GM12878 (cell line): Measurements from ENCODE around the gene MRPL38. TPM values are rescaled to one million over a fixed set of nuclear protein-coding genes. Genes with fewer than 3 reads are reported as not detected.

Experiments used
- ATF2 ChIP-seq: IDR thresholded peaks from 2 replicates; pipeline ENCODE4 v1.6.1; 2012; ENCODE audit warnings: low read length, inconsistent platforms
- BCL11A ChIP-seq: IDR thresholded peaks from 2 replicates; pipeline ENCODE4 v1.6.1; 2011; ENCODE audit warnings: low read depth, low read length
- CEBPZ ChIP-seq: fragments of 150-350 bp; IDR thresholded peaks from 2 replicates; pipeline ENCODE4 v1.6.1; 2016; ENCODE audit warnings: low read depth, low read length
- EED ChIP-seq: sonication (generic); IDR thresholded peaks from 2 replicates; pipeline ENCODE4 v1.6.1; 2016; ENCODE audit warnings: antibody characterized with exemption, low read depth
- ETV6 ChIP-seq, 2 experiments: fragments of 450-650 bp in 1 of 2; IDR thresholded peaks in 1 of 2; conservative IDR thresholded peaks in 1 of 2; 2 replicates each; pipeline ENCODE4 v1.6.1; 2014; ENCODE audit warnings: antibody characterized with exemption in 1 of 2, borderline replicate concordance in 1 of 2, low read depth in 1 of 2, mild to moderate bottlenecking in 1 of 2, moderate library complexity in 1 of 2
- PRDM15 ChIP-seq: fragments of 450-650 bp; formaldehyde crosslinking; IDR thresholded peaks from 2 replicates; pipeline ENCODE4 v1.4.0; 2020; ENCODE audit warnings: mild to moderate bottlenecking, moderate library complexity
- ZNF384 ChIP-seq: IDR thresholded peaks from 2 replicates; pipeline ENCODE4 v1.6.1; 2012; ENCODE audit warnings: low read depth, mild to moderate bottlenecking, low read length, improper control_type of control experiment, borderline replicate concordance
- polyA plus RNA-seq, 11 experiments: library from polyadenylated mRNA; depleted of rRNA in 4 of 11; unstranded in 6 of 11; stranded (reverse) in 5 of 11; fragments of >200 nt; fragmentation: Nextera tagmentation in 4 of 11; fragmentation: Illumina TruSeq in 1 of 11; extraction: Ambion mirVana in 4 of 11; extraction: Trizol in 1 of 11; gene quantifications; 1 replicate in 1 of 11; 2 replicates in 10 of 11; pipeline versions ENCODE4 v1.2.1 to v1.2.3, GENCODE V29; 2011 to 2016; ENCODE audit warnings: inconsistent platforms in 2 of 11, missing spikeins in 2 of 11, low read depth in 1 of 11
- total RNA-seq, 4 experiments: library from RNA; depleted of rRNA in 3 of 4; stranded (reverse); fragments of >200 nt in 3 of 4; fragmentation: Illumina TruSeq in 1 of 4; extraction: Trizol in 1 of 4; gene quantifications; 2 replicates each; pipeline versions ENCODE4 v1.2.1 to v1.2.3, GENCODE V29; 2013 to 2021
- TF ChIP-seq, protein P1 (sequence below): fragments of 450-650 bp; IDR thresholded peaks from 2 replicates; pipeline ENCODE4 v1.6.1; 2017; ENCODE audit warnings: antibody characterized with exemption, mild to moderate bottlenecking, moderate library complexity
- TF ChIP-seq, protein P2 (sequence below): IDR thresholded peaks from 2 replicates; pipeline ENCODE4 v1.6.1; 2012; ENCODE audit warnings: low read depth, low read length, improper control_type of control experiment
- TF ChIP-seq, protein P3 (sequence below): IDR thresholded peaks from 2 replicates; pipeline ENCODE4 v1.6.1; 2011; ENCODE audit warnings: mild to moderate bottlenecking, low read depth, low read length, moderate library complexity; ENCODE audit not compliant: insufficient replicate concordance

Gene MRPL38
- total and polyA plus RNA-seq, 10 of the 15 experiments (the other 5 are each of a cell fraction or from before 2014, with no cell fraction given) = 6.6 to 205 (median 53.1) TPM

GRCh38 chr17:75855310-75856061 lies 49.2 kb downstream of the MRPL38 start, which contains the start of gene WBP2 (continued):
- TF ChIP-seq ETV6 (conservative IDR thresholded peaks at IDR 0.05 in 1 of 2, IDR thresholded peaks at IDR 0.05 in 1 of 2; ENCODE audit: borderline replicate concordance in 1 of 2, low read depth in 1 of 2) (peak in 1 of 2 experiments; percentile 75; a peak in 2 of 4 replicates), PRDM15 (CRISPR knock-in tag) (no peak), EED (no peak), ZNF384 (no peak), BCL11A (no peak; the same call in 1 of the 2 replicates), ATF2 (no peak), CEBPZ (no peak)
- TF ChIP-seq, protein P1, sequence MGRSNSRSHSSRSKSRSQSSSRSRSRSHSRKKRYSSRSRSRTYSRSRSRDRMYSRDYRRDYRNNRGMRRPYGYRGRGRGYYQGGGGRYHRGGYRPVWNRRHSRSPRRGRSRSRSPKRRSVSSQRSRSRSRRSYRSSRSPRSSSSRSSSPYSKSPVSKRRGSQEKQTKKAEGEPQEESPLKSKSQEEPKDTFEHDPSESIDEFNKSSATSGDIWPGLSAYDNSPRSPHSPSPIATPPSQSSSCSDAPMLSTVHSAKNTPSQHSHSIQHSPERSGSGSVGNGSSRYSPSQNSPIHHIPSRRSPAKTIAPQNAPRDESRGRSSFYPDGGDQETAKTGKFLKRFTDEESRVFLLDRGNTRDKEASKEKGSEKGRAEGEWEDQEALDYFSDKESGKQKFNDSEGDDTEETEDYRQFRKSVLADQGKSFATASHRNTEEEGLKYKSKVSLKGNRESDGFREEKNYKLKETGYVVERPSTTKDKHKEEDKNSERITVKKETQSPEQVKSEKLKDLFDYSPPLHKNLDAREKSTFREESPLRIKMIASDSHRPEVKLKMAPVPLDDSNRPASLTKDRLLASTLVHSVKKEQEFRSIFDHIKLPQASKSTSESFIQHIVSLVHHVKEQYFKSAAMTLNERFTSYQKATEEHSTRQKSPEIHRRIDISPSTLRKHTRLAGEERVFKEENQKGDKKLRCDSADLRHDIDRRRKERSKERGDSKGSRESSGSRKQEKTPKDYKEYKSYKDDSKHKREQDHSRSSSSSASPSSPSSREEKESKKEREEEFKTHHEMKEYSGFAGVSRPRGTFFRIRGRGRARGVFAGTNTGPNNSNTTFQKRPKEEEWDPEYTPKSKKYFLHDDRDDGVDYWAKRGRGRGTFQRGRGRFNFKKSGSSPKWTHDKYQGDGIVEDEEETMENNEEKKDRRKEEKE = no peak
- TF ChIP-seq, protein P2, sequence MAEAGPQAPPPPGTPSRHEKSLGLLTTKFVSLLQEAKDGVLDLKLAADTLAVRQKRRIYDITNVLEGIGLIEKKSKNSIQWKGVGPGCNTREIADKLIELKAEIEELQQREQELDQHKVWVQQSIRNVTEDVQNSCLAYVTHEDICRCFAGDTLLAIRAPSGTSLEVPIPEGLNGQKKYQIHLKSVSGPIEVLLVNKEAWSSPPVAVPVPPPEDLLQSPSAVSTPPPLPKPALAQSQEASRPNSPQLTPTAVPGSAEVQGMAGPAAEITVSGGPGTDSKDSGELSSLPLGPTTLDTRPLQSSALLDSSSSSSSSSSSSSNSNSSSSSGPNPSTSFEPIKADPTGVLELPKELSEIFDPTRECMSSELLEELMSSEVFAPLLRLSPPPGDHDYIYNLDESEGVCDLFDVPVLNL = no peak
- TF ChIP-seq, protein P3, sequence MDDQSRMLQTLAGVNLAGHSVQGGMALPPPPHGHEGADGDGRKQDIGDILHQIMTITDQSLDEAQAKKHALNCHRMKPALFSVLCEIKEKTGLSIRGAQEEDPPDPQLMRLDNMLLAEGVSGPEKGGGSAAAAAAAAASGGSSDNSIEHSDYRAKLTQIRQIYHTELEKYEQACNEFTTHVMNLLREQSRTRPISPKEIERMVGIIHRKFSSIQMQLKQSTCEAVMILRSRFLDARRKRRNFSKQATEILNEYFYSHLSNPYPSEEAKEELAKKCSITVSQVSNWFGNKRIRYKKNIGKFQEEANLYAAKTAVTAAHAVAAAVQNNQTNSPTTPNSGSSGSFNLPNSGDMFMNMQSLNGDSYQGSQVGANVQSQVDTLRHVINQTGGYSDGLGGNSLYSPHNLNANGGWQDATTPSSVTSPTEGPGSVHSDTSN = no peak
